NCI-H2029 treated with DMSO at 0.1 percent for 48 hours (cell line): ENCODE results near the gene MBOAT1.

Experiments
- DNase-seq: peaks from one replicate; lab custom pipeline; 2025; lab: John Stamatoyannopoulos, UW

Gene MBOAT1

DNA sequence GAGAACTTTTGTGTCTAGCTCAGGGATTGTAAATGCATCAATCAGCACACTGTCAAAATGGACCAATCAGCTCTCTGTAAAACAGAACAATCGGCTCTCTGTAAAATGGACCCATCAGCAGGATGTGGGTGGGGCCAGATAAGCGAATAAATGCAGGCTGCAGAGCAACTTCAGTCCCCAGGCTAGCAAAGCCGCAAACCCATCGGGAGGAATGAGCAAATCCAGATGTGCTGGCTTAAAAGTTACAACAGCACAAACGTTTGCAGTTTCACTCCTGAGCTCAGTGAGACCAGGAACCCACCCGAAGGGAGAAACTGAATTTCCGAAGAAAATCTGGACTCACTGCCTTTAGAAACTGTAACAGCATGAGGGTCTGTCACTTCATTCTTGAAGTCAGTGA, 21.9 kb upstream of the MBOAT1 start:
- no peak for DNase-seq

DNA sequence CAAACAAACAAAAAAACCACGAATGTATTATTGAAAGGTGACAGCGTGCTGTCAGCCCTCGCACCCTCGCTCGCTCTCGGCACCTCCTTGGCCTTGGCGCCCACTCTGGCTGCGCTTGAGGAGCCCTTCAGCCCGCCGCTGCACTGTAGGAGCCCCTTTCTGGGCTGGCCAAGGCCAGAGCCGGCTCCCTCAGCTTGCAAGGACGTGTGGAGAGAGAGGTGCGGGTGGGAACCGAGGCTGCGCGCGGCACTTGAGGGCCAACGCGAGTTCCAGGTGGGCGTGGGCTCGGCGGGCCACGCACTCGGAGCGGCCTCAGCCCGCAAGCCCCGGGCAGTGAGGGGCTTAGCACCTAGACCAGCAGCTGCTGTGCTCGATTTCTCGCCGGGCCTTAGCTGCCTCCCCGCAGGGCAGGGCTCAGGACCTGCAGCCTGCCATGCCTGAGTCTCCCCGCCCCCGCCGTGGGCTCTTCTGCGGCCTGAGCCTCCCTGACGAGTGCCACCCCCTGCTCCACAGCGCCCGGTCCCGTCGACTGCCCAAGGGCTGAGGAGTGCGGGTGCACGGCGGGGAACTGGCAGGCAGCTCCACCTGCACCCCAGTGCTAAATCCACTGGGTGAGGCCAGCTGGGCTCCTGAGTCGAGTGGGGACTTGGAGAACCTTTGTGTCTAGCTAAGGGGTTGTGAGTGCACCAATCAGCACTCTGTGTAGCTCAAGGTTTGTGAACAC, 20.9 kb upstream of the MBOAT1 start:
- DNase-seq: no peak

DNA sequence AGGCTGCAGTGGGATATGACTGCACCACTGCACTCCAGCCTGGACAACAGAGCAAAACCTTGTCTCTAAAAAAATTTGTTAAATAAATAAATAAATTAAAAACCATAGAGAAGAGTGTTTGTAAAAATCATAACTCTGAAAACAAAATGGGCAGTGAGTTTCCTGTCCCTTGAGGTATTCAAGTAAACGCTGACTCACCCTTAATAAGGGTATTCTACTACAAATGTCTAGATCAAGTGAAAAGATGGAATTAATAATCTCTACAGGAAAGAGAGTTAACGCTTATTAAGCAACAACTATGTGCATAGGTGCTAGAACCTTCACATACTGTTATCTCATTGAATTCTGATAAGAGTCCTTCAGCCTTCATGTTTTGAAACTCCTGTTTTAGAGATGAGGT, 19.9 kb upstream of the MBOAT1 start:
- DNase-seq: no peak

DNA sequence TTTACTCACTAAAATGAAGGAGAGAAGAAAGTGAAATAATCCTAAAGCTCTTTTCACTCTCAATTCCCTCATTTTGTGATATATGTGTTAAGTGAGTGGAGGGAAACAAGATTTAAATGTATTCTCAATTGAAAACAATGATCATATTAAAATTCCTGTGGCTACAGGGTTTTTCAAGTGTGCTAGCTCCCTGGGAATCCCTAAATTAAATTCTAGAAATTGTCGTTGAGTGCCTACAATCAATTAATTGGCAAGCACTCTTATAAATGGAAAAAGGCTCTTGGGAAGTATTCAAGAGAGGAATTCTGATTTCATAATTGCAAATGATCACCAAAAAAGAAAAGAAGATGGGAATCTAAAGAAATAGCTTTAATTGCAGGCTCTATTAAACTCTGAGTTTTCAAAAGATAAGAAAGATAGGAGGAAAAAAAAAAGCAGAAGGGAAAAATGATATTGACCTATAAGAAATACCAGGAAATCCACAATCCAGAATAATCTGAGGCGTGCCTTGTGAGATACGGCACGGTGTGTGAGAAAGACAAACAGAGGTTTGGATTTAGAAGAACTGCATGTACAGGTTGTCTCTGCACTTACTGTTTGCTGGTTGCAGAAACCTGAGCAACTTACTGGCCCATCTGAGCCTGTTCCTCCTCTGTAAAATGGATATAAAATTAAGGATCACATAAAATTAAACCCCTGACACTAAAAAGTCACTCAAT, 18.3 kb upstream of the MBOAT1 start:
- no peak for DNase-seq

DNA sequence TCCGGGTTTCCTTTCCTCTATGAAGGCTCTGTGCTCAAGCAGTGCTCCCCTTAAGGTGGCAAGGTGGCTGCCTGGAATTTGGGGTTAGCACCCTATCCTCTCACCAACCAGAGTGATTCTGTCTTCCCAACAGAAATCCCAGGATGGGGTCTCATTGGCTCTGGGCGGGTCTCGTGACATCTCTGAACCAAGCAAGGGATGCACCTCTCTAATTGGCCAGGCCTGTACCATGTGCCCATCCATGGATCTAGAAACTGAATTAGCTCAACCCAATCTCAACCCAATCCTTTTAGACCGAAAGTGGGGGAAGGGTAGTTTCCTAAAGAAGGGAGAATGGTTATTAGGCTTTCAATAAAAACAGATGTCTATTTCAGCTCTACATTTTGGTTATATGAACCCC, 17.6 kb upstream of the MBOAT1 start:
- DNase-seq: no peak

DNA sequence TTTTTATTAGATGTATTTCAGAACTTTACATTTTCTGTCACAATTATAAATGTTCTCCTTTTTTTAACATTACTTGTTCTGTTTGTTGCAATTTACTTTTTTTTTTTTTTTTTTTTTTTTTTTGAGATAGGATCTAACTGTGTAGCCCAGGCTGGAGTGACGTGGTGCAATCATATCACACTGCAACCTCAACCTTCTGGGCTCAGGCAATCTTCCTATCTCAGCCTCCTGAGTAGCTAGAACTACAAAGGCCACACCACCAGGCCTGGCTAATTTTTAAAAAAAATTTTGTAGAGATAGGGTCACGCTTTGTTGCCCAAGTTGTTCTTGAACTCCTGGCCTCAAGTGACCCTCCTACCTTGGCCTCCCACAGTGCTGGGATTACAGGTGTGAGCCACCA, 15.1 kb upstream of the MBOAT1 start:
- DNase-seq: no peak

DNA sequence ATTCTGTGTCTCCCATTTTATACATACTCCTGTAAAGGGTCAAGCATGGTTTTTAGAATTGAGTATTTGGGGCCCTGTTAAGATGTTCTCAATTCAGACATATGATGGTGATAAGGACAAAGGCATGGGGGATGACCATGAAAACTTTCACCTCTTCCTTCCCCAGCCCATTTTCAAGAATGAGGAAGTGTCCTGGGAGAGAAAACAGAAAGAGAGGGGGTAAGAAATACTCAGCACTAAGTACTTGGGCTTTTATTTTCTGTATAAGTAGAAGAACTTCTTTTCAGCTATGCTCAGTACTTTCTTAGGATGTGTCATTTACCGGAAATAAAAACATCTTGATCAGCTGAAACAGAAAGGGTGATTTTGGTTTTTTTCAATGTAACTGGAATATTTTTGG, 10.9 kb upstream of the MBOAT1 start:
- no peak for DNase-seq

DNA sequence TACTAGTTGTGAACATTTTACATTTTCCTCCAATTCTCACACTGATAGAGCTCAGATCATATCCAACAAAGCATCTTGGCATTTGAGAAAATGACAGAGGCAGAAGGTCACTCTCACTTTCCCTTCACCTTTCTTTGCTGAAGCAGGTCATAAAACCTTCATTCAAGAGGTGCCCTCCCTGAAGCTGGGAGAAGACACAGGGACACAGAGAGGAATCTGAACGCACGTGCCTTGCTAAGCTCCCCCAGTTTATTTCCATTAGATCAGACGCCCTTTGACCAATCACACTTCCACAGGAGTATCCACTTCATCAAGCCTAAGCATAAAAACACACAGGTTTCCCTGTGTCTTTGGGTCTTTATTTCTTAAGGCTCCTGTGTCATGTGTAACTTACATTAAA, 9.2 kb upstream of the MBOAT1 start:
- no peak for DNase-seq

DNA sequence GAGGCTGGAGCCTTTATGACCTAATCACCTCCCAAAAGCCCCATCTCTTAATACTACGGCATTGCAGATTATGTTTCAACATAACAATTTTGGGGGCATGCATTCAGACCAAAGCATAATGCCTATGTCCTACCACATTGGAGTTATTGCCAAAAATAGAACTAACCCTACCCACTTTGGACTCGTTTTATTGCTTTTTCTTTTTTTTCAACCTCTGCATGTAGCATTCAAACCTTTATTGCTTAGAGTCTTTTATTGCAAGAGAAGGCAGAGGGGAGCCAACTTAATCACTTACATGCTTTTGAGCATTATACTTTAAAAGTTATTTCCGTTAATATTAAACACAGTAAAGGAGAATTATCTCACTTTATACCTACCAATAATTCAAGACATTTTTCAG, 8.1 kb upstream of the MBOAT1 start:
- DNase-seq: no peak

DNA sequence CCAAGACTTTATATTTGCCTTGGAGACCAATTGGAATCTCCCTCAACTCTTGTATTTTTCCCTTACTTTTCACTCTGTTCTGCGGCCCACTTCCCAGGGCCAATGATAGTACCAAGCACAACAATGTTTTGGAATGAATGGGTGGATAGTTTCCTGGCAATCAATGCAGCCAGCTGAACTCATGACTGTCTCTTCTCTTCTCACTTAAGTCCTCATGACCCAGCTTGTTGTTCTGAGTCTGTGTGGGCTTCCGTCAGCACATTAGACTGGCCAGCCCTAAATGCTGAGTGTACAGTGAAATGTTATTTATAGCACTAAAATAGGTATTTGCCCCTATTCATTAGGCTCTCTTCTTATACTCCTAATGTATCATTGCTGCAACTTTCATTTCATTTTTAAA, 5.6 kb upstream of the MBOAT1 start:
- no peak for DNase-seq

DNA sequence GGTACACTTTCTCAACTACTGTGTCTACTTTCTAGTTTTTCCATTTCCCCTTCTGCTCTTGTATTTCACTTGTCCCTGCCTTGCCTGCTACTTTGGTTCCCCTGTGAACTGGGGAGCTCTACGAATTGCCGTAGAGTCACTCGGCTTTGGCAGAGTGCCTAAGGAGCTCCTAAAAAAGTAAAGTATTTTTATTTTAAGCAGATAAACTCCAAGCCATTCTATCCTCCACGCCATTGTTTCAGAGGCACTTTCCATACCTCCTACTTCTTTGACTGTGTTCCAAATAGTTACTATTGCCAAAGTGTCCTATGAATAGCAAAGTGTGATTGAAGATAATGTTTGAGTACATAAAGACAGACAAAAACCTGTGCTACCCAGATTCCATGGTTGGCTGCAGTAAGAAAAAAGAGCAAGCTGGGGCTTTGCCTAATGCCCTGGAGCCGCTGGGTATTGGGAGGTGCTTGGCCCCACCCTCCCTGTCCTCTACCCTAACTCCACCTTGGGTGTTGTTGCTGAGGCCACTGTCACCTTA, 5.1 kb upstream of the MBOAT1 start:
- DNase-seq: no peak

DNA sequence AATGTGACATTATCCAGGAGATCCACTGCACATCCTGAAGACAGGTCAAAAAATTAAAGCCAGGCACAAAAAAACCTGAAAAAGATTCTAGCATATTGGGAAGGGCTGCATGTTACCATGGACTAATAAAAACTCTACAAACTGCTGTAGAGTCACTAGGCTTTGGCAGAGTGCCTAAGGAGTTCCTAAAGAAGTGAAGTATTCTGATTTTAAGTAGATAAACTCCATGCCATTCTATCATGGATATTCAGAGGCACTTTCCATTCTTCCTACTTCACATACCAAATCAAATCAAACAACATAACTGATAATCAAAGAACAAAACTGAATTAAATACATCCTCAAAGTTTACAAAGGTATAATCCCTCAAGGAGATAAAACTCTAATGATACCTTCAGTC, 3.0 kb upstream of the MBOAT1 start:
- DNase-seq: no peak

DNA sequence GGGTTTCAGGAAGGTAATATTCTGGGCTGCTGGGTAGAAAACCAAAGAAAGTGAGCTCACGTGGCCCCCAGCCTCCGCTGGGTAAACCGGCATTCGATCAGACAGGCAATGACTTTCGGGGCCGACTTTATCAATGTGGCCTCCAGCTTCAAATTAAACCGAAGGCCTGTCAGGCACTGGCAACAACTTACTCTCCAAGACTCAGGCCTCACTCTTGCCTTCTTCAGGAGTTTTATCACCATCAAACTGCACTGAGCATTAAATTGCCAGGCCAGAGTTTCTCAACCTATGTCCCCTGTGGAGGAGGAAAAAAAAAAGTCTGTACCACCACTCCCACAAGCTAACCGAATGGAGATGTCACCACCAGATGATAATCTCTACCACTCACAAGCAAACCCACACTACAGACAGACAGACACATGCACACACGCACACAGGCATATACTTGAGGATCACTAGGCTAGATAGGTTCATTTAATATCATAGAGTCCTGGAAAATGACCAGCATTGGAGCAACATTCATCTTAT, 1.1 kb upstream of the MBOAT1 start:
- no peak for DNase-seq

DNA sequence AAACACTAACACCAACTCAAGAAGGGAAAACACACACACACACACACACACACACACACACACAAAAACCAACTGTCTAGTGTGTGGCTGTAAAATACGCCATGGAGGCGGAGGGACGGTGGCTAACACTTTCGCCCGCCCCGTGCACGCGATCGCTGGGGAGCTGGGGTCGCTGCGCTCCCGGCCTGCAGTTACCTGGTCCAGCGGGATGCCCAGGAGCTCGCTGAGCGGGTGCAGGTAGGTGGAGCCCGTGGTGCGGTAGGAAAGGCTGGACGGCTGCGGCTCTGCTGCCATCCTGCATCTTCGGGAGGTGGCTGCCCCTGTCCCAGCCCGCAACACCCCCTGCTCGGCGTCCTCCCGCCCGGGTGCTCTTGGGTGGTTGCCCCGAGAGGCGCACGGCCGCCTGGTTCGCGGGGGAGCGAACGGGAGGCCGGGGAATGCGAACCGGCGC, 303 bp downstream of the MBOAT1 start:
- DNase-seq: peak; percentile 79

DNA sequence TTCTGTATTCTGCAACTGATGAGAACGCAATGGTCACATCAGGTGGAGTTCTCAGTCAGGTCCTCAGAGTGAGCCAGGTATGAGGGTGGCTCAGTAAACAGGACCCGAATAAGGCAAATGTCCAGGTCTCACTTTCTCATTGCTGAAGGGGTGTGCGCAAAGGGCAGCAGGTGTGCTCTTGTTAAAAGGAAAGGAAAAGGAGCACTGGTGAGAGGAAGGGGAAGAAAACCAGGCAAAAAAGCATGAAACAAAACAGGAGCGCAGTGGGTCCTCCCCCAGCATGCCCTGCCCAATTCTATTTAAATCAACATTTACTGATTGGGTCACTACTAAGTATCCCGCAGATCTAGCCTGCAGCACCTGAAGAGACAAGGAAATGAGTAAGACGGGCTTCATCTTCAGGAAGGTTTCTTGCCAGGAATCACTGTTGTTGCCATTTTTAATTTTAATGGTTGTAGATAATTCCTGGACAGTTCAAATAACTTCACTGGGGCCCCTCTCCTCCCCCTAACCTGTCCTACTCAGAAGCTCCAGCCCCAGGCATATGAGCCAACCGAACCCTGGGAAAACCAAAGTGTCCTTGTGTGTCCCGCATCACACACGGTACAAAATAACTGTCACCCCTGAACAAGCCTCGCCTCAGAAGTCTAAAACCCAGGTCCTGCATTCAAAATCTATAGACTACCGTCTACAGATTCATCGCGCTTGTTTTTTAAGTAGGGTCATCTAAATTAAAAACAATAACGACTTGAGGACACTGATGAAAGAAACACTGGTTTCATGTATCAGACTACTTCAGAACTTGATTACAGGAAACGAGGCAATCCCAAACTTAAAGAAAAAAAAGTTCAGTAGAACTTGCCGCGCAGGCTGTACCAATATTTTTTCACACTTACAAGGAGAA, 980 bp downstream of the MBOAT1 start:
- DNase-seq: peak; percentile 95

DNA sequence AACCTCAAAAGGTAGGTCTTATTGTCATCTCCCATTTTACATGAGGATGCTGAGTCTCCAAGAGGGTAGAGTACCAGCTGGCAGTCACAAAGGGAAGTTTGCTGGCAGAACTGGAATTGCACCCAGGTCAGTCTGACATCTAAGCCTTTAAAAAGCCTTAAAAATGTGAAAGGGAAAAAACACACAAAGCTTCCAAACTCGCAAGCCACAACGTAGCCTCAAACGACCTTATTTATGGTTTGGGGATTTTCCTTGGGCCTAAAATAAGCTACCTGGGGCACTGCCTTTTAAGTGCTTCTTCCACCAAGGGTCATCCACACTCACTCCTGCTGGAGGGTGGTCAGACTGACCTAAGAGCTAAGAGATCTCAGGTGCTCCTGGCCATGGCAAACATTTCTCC, 2.1 kb downstream of the MBOAT1 start:
- DNase-seq: no peak

DNA sequence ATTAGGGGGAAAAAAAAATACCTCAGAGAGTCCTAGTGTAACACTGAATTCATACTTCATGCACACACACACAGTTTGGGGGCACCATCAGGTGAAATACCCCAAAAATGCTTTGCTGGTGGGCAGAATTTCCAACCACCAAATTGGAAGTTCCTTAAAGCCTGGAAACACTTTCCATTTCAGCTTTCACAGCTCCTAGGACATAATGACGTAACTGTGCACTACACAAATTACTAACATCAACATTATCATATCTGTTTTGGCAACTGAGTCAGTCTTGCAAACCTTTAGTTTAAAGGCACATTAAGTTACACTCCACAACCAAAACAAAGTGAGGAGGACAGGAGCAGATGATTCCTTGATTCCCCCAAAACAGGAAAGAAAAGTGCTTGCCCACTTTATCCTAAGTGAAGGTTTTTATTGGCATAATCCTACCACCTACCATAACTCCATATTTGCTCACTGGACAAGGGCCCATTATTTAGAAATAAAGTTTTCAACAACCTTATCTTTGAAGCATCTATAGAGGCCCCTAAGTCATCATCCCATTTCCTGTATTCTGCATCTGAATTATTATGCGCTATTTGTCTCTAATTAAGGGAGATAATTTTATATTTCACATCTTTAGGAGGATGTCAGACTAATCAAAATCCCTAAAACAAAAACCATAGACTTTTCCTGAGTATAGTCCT, 3.4 kb downstream of the MBOAT1 start:
- DNase-seq: no peak

DNA sequence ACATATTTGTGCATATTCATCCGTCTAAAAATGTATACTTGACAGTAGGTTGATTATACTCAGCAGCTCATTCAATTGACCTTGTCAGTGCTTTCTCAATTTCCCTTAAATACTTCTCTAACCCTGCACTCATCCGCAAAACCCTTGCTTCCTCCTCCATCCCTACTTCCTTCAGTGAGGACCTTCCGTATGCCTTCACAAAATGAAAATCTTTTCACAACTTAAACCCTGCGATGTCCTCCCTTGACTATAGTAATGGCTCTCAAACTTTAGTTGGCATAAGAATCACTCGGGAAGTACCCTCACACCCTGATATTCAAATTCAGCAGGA, 5.2 kb downstream of the MBOAT1 start:
- DNase-seq: no peak

DNA sequence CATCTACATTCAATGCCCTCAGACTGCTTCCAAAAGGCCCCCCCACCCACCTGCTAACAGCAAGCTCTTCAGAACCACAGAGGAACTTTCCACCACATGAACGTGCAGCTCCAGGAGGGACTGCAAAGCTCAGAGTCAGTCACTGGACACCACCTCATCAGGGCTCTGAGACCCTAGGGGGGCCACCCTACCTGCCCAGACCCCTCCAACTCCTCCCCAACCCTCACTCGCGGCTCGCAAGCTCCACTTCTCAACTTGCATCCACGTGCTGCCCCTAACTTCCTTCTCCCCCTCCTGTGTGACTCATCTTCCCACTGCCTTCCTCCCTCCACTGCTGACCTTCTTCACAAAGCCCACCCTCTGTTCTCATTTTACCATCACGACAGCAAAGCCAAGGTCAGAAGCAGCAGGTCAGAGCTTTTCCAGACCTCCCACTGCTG, 6.5 kb downstream of the MBOAT1 start:
- DNase-seq: no peak

DNA sequence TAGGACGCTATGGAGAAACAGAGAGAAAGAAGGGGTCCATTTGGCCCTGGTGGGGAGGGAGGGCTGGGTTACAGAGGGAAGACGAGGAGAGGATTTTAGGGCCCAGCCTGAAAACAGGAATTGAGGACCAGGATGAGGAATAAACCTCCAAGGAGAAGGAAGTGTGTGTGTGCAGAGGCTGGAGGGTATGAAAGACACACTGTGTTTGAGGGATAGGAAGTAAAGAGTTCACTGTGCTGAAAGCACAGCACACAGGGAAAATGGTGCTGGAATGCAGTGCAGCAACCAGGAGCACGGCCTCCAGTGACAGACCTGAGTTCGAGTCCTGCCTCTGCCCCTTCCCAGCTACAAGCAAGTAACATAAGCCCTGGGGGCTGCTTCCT, 7.8 kb downstream of the MBOAT1 start:
- DNase-seq: no peak

DNA sequence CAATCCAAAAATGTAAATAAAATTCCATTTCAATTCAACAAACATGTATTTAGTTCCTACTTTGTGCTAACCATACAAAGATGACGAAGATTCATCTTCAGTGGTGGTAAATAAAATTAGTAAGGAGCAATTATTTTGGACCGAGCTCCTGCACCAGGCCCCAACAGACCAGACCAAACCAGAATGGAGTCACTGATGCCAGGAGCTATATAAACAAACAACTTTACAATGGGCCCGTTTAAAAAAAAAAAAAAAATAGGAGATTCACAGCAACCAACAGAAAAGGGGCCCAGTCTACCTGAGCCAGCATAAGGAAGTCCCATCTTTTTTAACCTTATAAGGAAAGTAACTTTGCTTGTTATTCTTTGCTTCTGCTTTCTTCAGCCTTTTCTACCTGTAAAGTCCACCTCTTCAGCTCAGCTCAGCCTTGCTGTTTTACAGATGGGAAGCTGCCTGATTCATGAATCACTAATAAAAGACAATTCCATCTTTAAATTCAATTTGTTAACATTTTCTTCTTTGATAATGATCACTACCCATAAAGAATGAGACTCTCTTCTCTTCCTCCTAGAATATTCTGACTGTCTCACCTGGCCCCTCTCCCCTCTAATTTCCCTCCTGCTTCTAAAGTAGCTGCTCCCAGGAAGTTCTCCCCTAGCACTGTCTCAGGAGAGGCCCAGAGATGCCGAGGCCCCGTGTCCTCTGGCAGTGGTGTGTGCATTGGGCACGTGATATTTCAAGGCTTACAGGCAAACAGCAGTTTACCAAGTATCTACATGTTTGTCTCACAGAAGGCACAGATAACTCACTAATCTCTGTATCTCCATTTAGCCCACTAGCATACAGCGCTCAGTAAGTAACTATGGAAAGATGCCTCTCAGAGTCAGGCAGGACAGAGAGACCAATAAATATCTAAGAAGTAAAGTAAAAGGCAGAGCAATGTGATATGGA, 8.4 kb downstream of the MBOAT1 start:
- peak; percentile 97 for DNase-seq
